T47D (cell line): Measurements from ENCODE around the gene CDC42BPG.
"Not testable (repeated sequence)": the region's sequence is repeated elsewhere in the genome, so short reads cannot be mapped to it uniquely, and the experiment has no call there.

Source experiments
- DNase-seq, 2 experiments: peaks; one replicate each; pipeline versions ENCODE4 v3.0.0 to v3.0.0-alpha.2; 2011 to 2012; ENCODE audit warnings: low read depth in 1 of 2, low spot score in 1 of 2
- JUND ChIP-seq: IDR thresholded peaks from 2 replicates; pipeline ENCODE4 v1.6.1; 2012; ENCODE audit warnings: low read depth
- in situ Hi-C: cut with HindIII; loops from 2 replicates; pipeline ENCODE4 v1.10.0; 2016; ENCODE audit warnings: low sequenced_read_pairs, low pct_unique_long_range_greater_than_20kb

Gene CDC42BPG

DNA sequence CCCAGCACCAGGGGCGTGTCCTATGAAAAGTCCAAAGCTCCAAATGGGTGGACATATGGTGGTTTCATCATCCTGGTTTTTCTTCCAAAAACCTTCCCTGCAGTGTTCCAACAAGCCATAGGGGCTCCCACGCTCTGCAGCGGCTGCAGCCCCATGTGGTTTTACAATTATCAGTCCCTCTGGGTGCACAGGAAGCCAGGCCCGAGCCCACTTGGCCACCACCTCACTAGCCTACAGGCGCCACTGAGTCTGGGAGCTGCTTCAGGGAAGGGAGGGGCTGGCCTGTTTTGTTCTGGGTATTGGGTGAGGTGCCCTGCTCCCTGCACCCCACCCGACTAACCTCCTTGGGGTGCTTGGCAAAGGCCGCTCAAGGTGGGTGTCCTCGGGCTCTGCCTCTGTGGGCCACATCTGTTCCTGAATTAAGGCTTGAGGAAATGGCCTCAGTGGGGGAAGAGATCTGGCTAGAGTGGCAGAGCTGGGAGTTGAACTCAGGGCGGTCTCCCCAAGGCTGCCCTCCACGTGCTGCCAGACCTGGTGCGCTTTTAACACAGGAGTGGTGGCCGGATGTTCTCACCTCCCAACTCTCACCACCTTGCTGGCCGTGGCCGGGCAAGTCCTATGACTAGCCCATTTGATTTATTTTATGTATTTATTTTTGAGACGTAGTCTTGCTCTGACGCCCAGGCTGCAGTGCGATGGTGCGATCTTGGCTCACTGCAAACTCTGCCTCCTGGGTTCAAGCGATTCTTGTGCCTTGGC is 5.3 kb upstream of the CDC42BPG start:
- DNase-seq = no peak
- in situ Hi-C loops = no loop called here

DNA sequence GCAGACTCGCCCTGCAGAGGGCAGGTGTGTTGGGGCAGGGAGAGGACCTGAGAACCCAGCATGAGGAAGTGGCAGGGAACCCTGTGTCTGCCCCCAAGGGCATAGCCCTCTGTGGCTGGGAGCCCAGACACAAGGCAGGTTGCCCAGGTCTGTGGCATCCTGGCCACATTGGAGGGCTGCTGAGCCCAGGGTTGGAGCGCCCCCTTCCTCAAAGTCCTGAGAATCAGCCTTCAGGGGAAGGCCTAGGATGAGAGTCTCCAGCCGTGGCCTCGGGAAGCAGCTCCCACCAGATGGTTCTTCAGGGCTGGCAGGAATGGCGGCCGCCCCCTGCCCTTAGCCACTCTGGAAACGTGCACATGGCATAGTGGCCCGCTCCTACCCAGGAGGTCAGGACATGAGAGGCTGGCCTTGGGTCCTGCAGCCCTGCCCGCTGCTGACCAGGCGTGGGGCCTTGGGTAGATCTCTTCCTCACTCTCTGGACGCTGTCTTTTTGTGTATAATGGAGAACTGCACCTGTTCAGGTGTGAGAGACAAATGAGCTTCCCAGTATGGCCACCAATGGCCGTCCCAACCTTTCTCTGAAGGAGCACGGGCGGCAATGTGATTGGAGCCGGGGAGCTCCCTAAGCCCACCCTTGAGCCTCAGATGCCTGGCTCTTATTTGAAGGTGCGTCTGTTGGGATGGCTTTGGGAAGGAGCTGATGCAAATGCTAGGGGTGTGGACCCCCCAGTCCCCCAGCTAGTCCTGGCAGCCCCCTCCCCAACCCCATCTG is 4.6 kb upstream of the CDC42BPG start:
- DNase-seq = peak; percentile 79 to 86
- TF ChIP-seq JUND = no peak
- in situ Hi-C loops = no loop called here

More for the DNA sequence above, 5.3 kb upstream of the CDC42BPG start:
- no peak for TF ChIP-seq JUND

DNA sequence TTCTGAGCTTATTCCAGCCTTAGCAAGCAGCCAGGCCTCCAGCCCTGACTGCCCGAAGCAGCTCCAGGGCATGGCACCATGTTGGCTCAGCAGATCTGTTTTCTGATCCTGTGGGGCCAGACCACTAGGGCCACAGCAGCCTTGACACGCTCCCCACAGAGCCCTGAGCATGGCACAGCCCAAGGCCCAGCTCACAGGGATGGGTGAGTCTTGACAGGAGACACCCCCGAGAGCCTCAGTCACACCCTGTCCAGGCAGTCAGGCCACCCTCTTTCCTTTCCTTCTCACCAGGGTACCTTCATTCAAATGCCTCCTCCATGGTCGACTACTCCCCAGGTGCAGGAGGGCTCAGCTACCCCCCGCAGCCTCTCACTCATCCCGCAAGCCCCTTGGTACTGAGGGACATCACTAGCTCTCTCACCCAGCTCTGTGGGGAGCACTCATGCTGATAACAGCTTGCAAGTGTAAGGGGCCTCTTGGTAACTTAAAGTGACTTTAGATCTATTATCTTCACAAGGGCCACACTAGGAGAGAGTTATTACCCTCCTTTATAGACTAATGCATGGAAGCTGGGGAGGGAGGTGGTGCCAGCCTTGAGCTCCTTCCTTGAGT is 3.9 kb upstream of the CDC42BPG start:
- DNase-seq = no peak
- in situ Hi-C loops = no loop called here
- no peak for TF ChIP-seq JUND

DNA sequence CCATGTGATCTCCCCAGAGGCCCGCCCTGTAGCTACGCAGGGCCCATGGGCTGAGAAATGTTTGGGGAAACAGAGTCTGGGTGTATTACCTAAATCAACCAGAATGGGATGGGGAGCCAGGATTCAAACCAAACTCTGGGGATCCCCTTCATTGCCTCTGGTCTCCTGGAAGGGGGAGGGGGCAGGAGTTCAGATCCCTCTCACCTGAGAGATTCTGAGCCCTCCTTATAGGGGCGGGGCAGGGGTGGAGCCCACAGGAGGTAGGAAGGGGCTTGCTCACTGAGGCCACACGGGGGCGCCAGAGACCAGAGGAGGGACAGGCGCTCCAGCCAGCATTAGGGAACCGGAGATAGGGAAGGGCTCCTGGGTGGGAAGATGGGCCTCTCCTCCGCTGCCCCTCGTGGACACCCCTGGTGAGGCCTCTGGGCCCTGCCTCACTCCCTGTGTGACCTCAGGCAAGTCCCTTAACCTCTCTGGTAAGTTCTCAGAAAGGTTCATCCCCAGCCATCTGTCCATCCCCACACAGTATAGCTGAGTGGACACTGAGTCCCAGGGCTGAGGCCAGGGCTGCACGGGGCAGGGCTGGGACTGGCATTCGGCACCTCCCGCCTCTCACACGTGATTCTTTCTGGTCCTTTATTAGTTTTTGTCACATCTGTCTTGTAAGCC is 2.7 kb upstream of the CDC42BPG start:
- in situ Hi-C loops = no loop called here
- no peak for TF ChIP-seq JUND
- peak; percentile 94 to 96 for DNase-seq

DNA sequence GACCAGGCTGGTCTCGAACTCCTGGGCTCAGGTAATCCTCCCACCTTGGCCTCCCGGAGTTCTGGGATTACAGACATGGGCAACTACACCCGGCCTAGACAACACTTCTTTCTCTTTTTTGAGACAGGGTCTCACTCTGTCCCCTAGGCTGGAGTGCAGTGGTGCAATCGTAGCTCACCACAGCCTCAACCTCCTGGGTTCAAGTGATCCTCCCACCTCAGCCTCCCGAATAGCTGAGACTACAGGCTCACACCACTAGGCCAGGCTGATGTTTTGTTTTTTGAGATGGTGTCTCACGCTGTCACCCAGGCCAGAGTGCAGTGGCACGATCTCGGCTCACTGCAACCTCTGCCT is 1.3 kb upstream of the CDC42BPG start:
- DNase-seq, in situ Hi-C loops: not testable (repeated sequence)

DNA sequence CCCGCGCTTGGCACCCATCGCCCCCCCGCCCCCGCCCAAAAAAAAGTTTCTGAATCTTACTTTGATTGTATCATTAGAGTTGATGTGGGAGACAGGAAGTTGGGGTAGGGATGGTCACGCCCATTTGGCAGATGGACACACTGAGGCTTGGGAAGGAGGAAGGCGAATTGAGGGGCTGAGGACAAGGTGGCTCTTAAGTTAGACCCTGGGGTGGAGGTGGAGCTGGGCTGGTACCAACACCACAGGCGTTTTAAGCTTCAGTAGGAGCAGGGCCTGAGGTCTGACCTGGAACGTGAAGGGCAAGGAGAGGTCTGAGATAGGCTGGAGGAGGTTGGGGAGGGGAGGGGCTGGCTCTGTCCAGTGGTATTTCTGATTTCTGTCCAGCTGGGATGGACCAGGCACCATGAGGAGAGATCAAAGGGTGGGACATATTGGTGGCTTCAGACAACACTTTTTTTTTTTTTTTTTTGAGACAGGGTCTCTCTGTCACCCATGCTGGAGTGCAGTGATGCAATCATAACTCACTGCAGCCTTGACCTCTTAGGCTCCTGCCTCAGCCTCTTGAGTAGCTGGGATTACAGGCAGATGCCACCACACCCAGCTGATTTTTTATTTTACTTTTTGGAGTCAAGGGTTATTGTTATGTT is 799 bp upstream of the CDC42BPG start:
- no peak for TF ChIP-seq JUND

DNA sequence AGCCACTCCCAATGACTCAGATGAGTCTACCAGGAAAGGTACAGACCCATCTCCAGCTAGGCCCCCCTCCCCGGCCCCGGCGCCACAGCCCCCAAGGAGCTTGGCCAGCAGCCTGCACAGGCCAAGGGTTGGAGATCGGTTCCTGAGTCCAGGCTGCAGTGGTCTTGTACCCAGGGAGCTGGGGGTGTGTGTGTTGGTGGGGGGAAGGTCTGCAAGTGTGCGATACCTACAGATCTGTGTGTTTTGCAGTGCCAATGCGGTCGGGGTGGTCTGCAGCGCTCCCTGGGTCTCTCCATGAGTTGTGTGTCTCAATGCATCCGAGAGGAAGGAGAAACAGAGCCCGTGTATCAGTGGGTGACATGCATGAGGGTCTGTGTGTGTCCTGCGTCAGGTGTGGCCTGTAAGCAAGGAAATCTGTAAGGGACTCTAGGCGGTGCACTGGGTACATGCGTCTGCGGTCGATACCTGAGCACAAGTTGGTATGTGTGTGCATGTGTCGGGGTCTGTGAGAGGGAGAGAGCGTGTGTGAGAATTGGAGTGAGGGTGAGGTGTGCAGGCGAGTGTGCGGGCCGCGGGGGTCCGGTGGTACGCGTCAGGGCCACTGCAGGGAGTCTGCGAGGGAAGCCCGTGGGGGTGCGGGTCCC is 645 bp downstream of the CDC42BPG start:
- DNase-seq = no peak
- TF ChIP-seq JUND = no peak
- in situ Hi-C loops = no loop called here

More for the DNA sequence above, 799 bp upstream of the CDC42BPG start:
- in situ Hi-C loops = no loop called here
- DNase-seq = peak in 1 of 2 experiments; percentile 53

DNA sequence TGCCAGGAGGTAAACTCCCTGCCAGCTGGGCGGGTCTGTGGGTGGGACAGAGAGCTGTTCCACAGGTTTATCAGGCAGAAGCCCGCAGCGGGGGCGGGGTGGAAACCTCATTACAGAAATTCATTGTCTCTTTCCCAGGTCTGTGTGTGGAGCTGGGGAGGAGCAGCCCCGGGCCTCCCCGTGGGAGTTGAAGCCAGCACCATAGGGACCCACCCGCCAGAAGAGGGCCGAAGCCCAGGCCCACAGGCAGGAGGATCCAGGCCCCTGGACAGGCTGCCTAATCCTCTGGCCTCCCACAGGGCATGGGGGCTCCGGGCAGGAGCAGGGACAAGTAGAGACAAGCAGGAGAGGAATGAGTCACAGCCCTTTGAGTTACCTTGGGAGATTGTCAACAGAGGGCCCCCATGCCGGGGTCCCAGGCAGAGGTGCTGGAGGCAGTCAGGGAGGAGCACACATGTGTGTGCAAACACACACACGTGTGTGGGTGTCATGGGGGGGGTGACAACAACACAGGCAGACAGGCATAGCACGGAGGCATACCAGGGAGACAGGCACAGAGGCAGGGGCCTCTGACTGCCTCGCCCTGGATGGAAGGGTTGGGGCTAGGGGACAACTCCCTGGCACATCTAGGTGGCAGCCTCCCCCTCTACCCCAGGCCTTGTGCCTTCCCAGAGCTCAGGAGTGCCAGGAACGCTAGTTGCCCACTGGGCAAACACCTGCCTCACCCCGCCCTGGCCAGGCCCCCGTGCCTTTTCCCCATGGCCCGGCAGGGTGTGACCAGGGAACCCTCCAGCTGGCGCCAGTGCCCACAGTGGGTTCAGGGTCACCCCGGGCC is 1.4 kb downstream of the CDC42BPG start:
- no peak for TF ChIP-seq JUND
- DNase-seq = peak; percentile 60 to 85
- in situ Hi-C loops = no loop called here

DNA sequence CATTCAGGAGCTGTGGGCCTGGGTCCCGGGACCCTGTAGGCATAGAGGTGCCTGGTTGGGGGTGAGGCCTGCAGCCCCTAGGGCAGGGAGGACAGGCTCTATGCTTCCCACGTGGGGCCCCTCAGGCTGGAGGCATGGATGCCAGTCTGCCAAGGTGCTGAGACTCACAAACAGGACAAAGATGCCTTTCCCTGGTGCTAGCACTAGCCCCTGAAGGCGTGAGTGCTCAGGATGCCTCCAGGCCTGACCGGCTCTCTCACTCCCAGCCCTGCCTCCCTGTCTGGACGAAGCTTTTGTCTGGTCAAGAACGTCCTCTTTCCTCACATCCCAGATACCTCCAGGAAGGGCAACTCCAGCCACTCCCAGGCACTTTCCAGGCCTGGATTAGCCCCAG is 2.1 kb downstream of the CDC42BPG start:
- in situ Hi-C loops = no loop called here
- peak; percentile 62 to 84 for DNase-seq
- no peak for TF ChIP-seq JUND

DNA sequence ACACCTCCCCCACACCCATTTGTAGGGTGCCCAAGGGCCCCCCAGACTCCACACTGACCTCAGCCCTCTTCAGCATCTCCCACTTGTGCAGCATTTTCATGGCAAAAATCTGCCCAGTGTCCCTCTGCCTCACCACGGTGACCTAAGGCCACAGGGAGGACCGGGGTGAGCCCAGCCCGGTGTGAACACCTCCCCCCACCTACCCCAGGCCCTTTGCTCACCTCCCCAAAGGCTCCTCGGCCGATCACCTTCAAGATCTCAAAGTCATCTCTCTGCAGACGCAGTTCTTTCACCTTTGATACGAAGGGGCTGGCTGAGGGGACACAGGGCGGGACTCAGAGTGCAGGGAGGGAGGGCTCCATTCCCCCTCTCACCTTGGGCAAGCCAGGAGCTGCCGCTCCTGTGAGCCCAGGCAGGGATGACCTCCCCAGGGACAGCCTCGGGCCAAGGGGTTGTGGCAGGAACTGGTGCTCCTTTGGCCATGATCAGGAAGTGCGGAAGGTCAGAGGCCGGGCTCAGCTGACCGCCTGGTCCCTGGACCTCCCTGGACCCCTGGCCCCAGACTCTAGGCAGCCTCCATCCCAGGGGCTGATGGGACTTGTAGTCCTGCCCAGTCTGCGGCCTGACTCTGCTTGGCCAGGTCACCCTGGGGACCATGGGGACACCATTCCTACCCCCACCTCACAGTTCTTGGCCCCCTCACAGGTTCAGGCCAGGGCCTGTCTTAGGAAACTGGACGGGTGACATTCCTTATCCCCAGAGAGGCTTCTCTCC is 2.7 kb downstream of the CDC42BPG start:
- peak; percentile 49 to 83 for DNase-seq
- in situ Hi-C loops = no loop called here
- TF ChIP-seq JUND = no peak
